Aorta (tissue), 5 donors: ENCODE data around the gene ANXA3. TPM values are rescaled to one million over a fixed set of nuclear protein-coding genes. Genes with fewer than 3 reads are reported as not detected.

Experiments
- ATAC-seq: fragments of 200-7000 bp; cut with Tn5 transposase; one replicate; pipeline ENCODE4 v1.9.1; 2022; ENCODE audit warnings: moderate library complexity; ENCODE audit not compliant: low FRiP score
- DNase-seq, 2 donors: peaks; one replicate each; pipeline ENCODE4 v3.0.0-alpha.2; 2020
- H3K27ac ChIP-seq, 2 donors: one replicate each; pipeline ENCODE4 v1.5.1; 2013; ENCODE audit warnings: low read length in 2 of 2, mild to moderate bottlenecking in 2 of 2, moderate library complexity in 2 of 2, control low read depth in 1 of 2, inconsistent platforms in 1 of 2, low read depth in 1 of 2
- H3K27me3 ChIP-seq, 2 donors: one replicate each; pipeline ENCODE4 v1.6.1; 2013; ENCODE audit warnings: control low read depth in 1 of 2, low read length in 1 of 2, mild to moderate bottlenecking in 1 of 2, moderate library complexity in 1 of 2; ENCODE audit not compliant: insufficient read depth in 2 of 2, control insufficient read depth in 1 of 2
- H3K36me3 ChIP-seq, 2 donors: one replicate each; pipeline ENCODE4 v1.6.1; 2013; ENCODE audit warnings: control low read depth in 1 of 2, low read length in 1 of 2, mild to moderate bottlenecking in 1 of 2; ENCODE audit not compliant: insufficient read depth in 2 of 2, control insufficient read depth in 1 of 2
- H3K4me1 ChIP-seq, 2 donors: one replicate each; pipeline ENCODE4 v1.6.1; 2013; ENCODE audit warnings: low read length in 2 of 2, control low read depth in 1 of 2, mild to moderate bottlenecking in 1 of 2, moderate library complexity in 1 of 2; ENCODE audit not compliant: insufficient read depth in 2 of 2, control insufficient read depth in 1 of 2
- H3K4me3 ChIP-seq, 2 donors: one replicate each; pipeline ENCODE4 v1.5.1; 2013; ENCODE audit warnings: low read length in 2 of 2, control low read depth in 1 of 2, mild to moderate bottlenecking in 1 of 2
- H3K9me3 ChIP-seq: one replicate; pipeline ENCODE4 v1.6.1; 2013; ENCODE audit warnings: mild to moderate bottlenecking, low read length; ENCODE audit not compliant: control insufficient read depth
- WGBS, 2 donors: extraction: QIAGEN DNeasy Blood & Tissue Kit; methylation state at CpG; one replicate each; pipeline ENCODE4 v1.1.7; 2013; 5-methylcytosine and 5-hydroxymethylcytosine counted together
- intact Hi-C, 2 donors: fragments of 100-400 bp; cut with DNase I; formaldehyde crosslinking; loops; one replicate each; pipeline versions ENCODE4 v1.14.2 to v1.15.0; 2022
- polyA plus RNA-seq, 2 donors: library from polyadenylated mRNA; stranded (reverse); fragments of 200-250 nt; gene quantifications; one replicate each; pipeline ENCODE4 v1.2.3, GENCODE V29; 2013
- total RNA-seq, 2 donors: library from RNA; stranded (reverse); fragmentation: NEBNext Ultra II Directional; extraction: Animal tissue kit (Norgen Biotek cat#: 25700); gene quantifications; one replicate each; pipeline ENCODE4 v1.2.1, GENCODE V29; 2021
- donor health status: healthy with polysubstance abuse.
- donor health status: Bipolar disorder and iron deficiency.
- donor health status: DM: no; HTN: no; CAD: no.
- donor health status: DM: no; HTN: no; CAD: no.
- donor health status: DM: yes; HTN: yes; CAD: no.

The ANXA3 gene
- total and polyA plus RNA-seq, 4 donors, result 5.0 to 54.0 (median 7.7) TPM

GRCh38 chr4:78517050-78517652, 34.4 kb upstream of the ANXA3 start:
- Histone ChIP-seq H3K9me3 (no peaks in the 10 kb centered on the region), H3K27ac (no peak overlapping the region), H3K36me3 (no peaks in the 10 kb centered on the region), H3K4me3 (no peak overlapping the region), H3K27me3 (no peaks in the 10 kb centered on the region), H3K4me1 (no peaks in the 10 kb centered on the region)
- ATAC-seq (no peak), DNase-seq (no peak)
- 15% methylated on average over 3 of the region's 3 CpGs for WGBS, 2 donors
- intact Hi-C loops, result loop anchor here in 1 of 2 donors (10.0 kb wide), 1 partner anchor 552 kb away; no protein-coding TSS in a partner anchor

- no peaks in the 10 kb centered on the region for H3K4me1 ChIP-seq
- no peak for ATAC-seq
- H3K27me3 ChIP-seq, result no peaks in the 10 kb centered on the region
- intact Hi-C loops, result loop anchor here in 1 of 2 donors (10.0 kb wide), 1 partner anchor 554 kb away; no protein-coding TSS in a partner anchor
- no peaks in the 10 kb centered on the region for H3K9me3 ChIP-seq
- no peak overlapping the region for H3K4me3 ChIP-seq
- 77 to 81% methylated on average over 3 of the region's 3 CpGs for WGBS, 2 donors
- no peak for DNase-seq
- no peaks in the 10 kb centered on the region for H3K36me3 ChIP-seq
- H3K27ac ChIP-seq, result no peak overlapping the region
Measured at GRCh38 chr4:78518561-78518960, 33.0 kb upstream of the ANXA3 start.

DNA sequence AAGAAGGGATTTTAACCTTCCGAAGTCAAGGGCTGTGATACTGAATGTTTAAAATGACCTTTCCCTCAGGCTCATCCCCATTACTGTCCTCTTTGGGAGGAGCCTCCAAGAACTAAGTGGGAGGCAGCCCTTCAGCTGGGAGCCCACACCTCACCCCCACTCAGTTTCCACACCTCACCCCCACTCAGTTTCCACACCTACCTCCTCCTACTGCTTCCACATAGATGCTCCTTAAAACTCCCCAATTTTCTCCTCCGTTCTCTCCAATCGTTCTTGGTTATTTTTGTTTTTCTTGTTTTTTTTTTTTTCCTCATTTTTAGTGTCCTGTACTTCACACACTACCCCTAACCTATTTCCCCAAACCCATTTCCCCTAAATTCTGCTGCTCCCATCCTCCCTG, 31.6 kb upstream of the ANXA3 start:
- DNase-seq (no peak), ATAC-seq (no peak)
- no peaks in the 10 kb centered on the region for H3K9me3 ChIP-seq
- H3K27me3 ChIP-seq, result no peaks in the 10 kb centered on the region
- WGBS, 2 donors, result 83 to 87% methylated on average over 3 of the region's 3 CpGs
- H3K36me3 ChIP-seq, result no peaks in the 10 kb centered on the region
- H3K4me1 ChIP-seq, result no peaks in the 10 kb centered on the region
- no peak overlapping the region for H3K4me3 ChIP-seq
- H3K27ac ChIP-seq, result no peak overlapping the region
- intact Hi-C loops, result loop anchor here (10.0 kb wide), 2 partner anchors 555 to 565 kb away; no protein-coding TSS in a partner anchor

DNA sequence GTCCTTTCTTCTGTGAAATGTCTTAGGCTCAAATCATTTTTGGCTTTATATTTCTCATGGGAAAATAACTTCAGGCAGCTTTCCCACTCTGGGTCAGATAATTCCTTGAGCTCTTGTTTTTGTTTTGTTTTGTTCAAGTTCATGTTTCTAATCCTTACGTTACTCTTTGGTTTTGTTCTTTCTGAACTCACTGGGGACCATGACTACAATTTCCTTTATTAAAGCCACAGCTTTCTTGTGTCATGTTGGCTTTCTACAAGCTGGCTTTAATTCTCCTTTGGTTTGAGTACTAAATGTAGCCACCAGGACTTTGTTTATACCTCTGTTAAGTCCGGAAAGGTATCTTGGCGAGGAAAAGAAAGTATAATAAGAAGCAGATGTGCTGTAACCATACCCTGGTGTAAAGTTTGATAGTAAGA, 30.8 kb upstream of the ANXA3 start:
- Histone ChIP-seq H3K9me3 (no peaks in the 10 kb centered on the region), H3K36me3 (no peaks in the 10 kb centered on the region), H3K4me3 (no peak overlapping the region), H3K27ac (no peak overlapping the region), H3K27me3 (no peaks in the 10 kb centered on the region), H3K4me1 (no peaks in the 10 kb centered on the region)
- no peak for DNase-seq
- WGBS, 2 donors, result 3 to 9% methylated on average over 3 of the region's 3 CpGs
- ATAC-seq, result no peak
- intact Hi-C loops, result loop anchor here in 1 of 2 donors (10.0 kb wide), 1 partner anchor 566 kb away; no protein-coding TSS in a partner anchor

DNA sequence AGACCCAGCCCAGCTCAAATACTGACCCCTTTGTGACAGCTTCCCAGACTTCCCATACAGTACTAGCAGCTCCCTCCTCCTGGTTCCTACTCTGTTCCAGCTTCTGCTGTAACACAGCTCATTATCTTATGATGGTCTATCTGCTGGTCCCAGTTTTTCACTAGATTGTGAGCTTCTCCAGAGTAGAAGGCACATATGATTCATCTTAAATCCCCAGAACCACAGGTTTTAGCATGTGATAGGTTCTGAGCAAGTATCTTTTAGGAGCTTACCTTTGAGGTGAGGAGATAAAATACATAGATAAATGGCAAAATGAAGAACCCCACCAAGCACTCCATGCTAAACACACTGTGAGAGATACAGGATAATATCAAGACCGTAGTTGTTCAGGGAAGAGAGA, 27.6 kb upstream of the ANXA3 start:
- intact Hi-C loops, result loop anchor here in 1 of 2 donors (10.0 kb wide), 1 partner anchor 569 kb away; no protein-coding TSS in a partner anchor
- Histone ChIP-seq H3K27ac (no peak overlapping the region), H3K27me3 (no peaks in the 10 kb centered on the region), H3K9me3 (no peaks in the 10 kb centered on the region), H3K36me3 (no peaks in the 10 kb centered on the region), H3K4me3 (no peak overlapping the region), H3K4me1 (no peaks in the 10 kb centered on the region)
- DNase-seq (no peak), ATAC-seq (no peak)
- WGBS, 2 donors, result 0 to 92% methylated on average over 1 of the region's 1 CpG

GRCh38 chr4:78525559-78525958, 26.0 kb upstream of the ANXA3 start:
- no peak for DNase-seq
- intact Hi-C loops, result loop anchor here in 1 of 2 donors (10.0 kb wide), 1 partner anchor 571 kb away; no protein-coding TSS in a partner anchor
- Histone ChIP-seq H3K27me3 (no peaks in the 10 kb centered on the region), H3K27ac (no peak overlapping the region), H3K9me3 (peaks cover 2% of the 10 kb centered on the region), H3K36me3 (no peaks in the 10 kb centered on the region), H3K4me3 (no peak overlapping the region), H3K4me1 (no peaks in the 10 kb centered on the region)
- 86 to 89% methylated on average over 3 of the region's 3 CpGs for WGBS, 2 donors
- ATAC-seq, result no peak

DNA sequence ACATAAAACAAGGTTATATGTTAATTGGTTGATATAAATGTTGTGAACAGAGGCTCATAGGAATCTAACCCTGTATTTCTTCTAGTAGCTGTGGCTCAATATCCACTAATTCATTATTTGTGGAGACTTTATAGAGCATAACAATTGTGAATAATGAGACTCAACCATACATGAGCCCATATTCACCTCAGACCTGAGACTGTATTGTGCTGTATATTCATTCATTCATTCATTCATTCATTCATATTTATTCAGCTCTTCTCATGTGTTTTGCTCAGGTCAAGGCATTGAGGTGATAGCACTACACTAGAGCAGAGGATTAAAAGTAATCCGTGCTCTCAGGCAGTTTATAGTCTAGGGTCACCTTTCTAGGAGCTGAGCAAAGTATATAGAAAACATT, 24.5 kb upstream of the ANXA3 start:
- H3K4me3 ChIP-seq, result no peak overlapping the region
- ATAC-seq (no peak), DNase-seq (no peak)
- 94 to 98% methylated on average over 1 of the region's 1 CpG for WGBS, 2 donors
- peaks cover 2% of the 10 kb centered on the region for H3K9me3 ChIP-seq
- H3K27ac ChIP-seq, result no peak overlapping the region
- no peaks in the 10 kb centered on the region for H3K27me3 ChIP-seq
- intact Hi-C loops, result loop anchor here in 1 of 2 donors (10.0 kb wide), 1 partner anchor 572 kb away; no protein-coding TSS in a partner anchor
- H3K4me1 ChIP-seq, result no peaks in the 10 kb centered on the region
- H3K36me3 ChIP-seq, result no peaks in the 10 kb centered on the region

DNA sequence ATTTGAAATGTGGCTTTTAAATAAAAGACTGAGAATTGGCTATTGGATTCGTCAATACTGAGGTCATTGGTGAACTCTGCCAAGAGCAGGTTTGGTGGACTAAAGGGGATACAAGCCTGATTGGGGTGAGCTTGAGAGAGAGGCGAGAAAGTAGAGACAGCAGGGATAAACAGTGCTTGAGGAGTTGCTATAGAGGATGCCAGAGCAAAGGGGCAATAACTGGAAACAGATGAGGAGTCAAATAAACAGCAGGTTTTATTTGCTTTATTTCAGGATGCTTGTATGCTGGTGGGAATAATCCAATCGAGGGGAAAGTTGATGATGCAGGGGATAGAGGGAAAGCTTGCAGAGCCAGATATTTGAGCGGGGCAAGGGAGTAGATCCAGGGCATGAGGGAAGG, 24.0 kb upstream of the ANXA3 start:
- no peaks in the 10 kb centered on the region for H3K27me3 ChIP-seq
- H3K36me3 ChIP-seq, result no peaks in the 10 kb centered on the region
- intact Hi-C loops, result loop anchor here in 1 of 2 donors (10.0 kb wide), 1 partner anchor 573 kb away; no protein-coding TSS in a partner anchor
- no peaks in the 10 kb centered on the region for H3K4me1 ChIP-seq
- H3K9me3 ChIP-seq, result peaks cover 2% of the 10 kb centered on the region
- 89% methylated on average over 4 of the region's 4 CpGs for WGBS, 2 donors
- ATAC-seq, result no peak
- DNase-seq, result no peak
- H3K27ac ChIP-seq, result no peak overlapping the region
- H3K4me3 ChIP-seq, result no peak overlapping the region

GRCh38 chr4:78528327-78528726, 23.2 kb upstream of the ANXA3 start:
- Histone ChIP-seq H3K36me3 (no peaks in the 10 kb centered on the region), H3K9me3 (peaks cover 2% of the 10 kb centered on the region), H3K4me3 (no peak overlapping the region), H3K27me3 (no peaks in the 10 kb centered on the region), H3K4me1 (no peaks in the 10 kb centered on the region), H3K27ac (no peak overlapping the region)
- ATAC-seq (no peak), DNase-seq (no peak)
- intact Hi-C loops, result loop anchor here in 1 of 2 donors (10.0 kb wide), 1 partner anchor 574 kb away; no protein-coding TSS in a partner anchor
- 61 to 88% methylated on average over 3 of the region's 3 CpGs for WGBS, 2 donors
